Activated T-cell treated with anti-CD3 and anti-CD28 coated beads, Interleukin-2, amount 50 U/mL, for 48 hours (primary cell): ENCODE data around the gene ZYX.
"Not testable (repeated sequence)": the region's sequence is repeated elsewhere in the genome, so short reads cannot be mapped to it uniquely, and the experiment has no call there.

Experiments
- DNase-seq, 2 experiments: peaks; one replicate each; pipeline ENCODE4 v3.0.0-alpha.2; 2020

ZYX gene

GRCh38 chr7:143384661-143385631 lies 3.8 kb downstream of the ZYX start:
- no peak for DNase-seq

GRCh38 chr7:143385891-143386781 lies 5.0 kb downstream of the ZYX start:
- DNase-seq = peak in 1 of 2 experiments; percentile 31

DNA sequence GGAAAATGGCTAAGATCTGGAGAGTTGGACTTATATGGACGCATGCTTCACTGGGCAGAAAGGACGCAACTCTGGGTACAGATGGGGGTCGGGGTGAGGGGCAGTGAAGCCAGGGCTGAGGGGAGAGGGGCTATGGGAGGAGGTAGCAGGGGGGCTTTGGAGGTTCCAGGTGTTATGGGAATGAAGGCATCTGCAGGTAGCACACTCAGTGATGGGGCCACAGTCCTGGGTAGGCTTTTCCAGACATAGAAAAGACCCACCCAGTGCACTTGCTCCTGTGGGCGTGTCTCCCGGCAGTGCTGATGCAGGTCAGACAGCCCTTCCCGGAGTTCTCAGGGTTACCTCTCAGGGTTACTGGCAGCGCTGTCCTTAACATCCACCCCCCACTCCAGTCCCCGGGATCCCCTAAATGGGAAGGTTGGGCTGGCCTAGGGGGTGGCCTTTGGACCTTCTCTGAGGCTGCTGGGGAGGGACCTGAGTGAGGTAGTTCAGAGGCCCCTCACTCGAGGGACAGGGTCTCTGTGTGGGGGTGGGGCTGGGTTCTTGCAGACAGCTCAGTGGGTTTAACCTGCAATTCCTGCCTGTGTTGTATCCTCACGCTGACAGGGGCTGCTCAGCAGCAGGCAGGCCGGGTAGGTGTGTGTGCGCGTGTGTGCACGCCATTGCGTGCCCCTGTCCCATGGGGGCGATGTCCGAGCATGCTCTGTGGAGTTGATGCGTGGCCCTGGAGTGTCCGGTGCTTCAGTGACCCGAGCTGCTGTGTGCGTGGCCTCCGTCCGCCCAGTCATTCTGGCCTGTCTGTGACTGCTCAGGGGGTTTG lies 6.2 kb downstream of the ZYX start:
- DNase-seq = no peak

- no peak for DNase-seq
These were observed 6.9 kb downstream of the ZYX start for GRCh38 chr7:143388051-143388450.

GRCh38 chr7:143388491-143389101 lies 7.5 kb downstream of the ZYX start:
- no peak for DNase-seq

DNA sequence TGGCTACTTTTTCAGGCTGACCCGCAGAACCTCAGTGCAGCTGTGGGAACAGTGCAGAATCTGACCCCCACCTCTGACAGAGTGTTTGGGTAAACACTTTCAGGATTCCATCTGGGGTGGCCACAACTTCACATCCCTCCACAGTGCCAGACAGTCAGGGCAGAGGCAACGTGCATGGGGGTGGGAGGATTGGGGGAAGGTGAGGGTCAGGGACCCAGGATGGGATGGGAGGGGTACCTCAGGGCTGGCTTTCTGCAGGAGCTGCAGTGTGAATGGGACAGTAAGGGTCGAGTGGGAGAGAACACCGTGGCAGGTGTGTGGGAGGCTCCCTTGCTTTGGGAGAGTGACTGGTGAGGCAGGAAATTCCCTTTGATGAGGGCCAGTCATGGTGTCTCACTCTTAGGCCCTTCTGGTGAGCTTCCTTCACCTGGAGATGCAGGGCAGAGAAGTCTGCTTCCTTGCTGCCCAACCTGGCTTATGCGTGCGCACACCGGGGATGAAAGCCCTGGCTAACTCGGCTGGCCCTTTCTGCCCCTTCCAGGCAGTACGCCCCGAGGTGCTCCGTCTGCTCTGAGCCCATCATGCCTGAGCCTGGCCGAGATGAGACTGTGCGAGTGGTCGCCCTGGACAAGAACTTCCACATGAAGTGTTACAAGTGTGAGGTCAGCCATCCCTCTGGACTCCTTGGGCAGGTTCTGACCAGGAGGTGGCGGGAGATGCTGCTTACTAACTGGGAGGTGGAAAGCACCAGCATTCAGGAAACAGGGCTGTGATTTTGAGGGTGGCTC lies 8.4 kb downstream of the ZYX start:
- DNase-seq = no peak

GRCh38 chr7:143390104-143390772 lies 9.1 kb downstream of the ZYX start:
- no peak for DNase-seq

GRCh38 chr7:143390773-143391317 lies 9.7 kb downstream of the ZYX start:
- no peak for DNase-seq

- no peak for DNase-seq
These were observed 10.6 kb downstream of the ZYX start for GRCh38 chr7:143391462-143392404.

DNA sequence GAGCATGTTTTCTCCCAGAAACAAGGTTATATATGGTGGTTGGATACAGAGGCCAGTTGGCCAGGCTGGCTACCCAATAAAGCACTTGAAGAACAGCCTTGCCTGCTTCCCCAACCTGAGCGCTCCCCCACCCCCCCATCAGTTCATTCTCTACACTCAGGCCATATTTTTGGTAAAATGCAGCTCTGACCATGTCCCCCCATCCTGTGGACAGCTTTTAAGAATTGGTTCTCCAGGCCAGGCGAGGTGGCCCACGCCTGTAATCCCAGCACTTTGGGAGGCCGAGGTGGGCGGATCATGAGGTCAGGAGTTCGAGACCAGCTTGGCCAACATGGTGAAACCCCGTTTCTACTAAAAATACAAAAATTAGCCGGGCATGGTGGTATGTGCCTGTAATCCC lies 11.3 kb downstream of the ZYX start:
- DNase-seq = not testable (repeated sequence)

DNA sequence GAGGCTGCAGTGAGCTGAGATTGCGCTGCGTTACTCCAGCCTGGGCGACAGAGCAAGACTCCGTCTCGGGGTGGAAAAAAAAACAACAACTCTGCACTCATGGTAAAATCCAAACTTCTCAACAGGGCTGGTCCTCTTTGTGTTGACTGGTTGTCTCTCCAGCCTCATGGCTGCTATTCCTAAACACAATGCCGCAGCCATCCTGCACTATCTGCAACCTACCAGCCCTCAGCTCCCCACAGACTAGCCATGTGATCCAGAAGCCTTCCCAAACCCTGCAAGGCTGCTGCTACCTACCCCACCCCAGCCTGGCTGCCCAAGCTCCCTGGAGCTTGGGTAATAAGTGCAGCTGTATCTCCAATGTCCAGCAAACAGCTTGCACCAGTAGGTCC lies 11.7 kb downstream of the ZYX start:
- no peak for DNase-seq

DNA sequence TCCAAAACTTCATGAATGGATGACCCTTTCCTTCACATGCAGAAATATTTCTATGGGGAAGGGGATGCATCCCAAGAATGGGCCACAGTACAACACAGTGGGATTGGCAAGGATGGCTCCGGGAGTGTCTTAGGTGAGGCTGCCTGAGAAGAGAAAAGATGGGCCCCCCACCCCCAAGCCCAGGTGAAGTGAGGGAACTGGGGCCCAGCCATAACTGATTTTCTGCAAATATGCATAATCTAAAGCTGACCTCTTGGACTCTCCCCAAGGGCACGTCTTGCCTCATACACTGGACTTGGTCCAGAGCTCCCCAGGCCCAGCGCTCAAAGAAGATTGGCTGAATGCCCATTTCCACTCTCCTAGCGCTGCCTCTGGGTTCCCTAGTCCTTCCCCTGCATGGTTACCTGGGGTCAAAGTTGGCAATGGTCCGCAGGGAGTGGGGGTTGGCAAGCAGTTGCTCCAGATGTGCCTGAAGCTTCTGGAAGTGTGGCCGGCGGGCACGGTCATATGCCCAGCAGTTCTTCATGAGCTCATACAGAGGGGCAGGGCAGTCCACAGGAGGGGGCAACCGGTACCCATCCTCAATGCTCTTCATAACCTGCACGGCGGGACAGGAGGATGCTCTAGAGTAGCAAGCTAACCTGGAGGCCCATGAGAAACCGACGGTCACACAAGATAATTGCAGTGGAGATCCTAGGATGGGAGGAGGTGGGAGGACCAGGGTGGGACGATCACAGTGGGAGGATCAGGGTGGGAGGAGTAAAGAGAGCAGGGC lies 12.3 kb downstream of the ZYX start:
- no peak for DNase-seq

- no peak for DNase-seq
These were observed 12.9 kb downstream of the ZYX start for GRCh38 chr7:143394068-143394467.

DNA sequence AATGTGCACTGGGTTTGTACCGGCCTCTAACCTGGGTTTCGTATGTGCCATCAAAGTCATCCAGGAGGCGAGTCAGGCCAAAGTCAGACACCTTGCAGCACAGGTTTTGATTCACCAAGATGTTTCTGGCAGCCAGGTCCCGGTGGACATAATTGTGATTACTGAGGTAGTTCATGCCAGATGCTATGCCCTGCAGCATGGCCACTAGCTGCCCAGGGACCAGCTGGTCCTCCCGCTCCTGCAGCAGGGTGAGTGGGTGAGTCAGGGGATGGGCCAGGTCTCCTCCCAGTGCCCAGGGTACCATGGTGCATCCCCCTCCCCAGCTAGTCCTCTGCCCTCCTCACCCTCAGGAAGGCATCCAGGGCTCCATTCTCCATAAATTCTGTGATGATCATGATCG lies 13.6 kb downstream of the ZYX start:
- DNase-seq = no peak

DNA sequence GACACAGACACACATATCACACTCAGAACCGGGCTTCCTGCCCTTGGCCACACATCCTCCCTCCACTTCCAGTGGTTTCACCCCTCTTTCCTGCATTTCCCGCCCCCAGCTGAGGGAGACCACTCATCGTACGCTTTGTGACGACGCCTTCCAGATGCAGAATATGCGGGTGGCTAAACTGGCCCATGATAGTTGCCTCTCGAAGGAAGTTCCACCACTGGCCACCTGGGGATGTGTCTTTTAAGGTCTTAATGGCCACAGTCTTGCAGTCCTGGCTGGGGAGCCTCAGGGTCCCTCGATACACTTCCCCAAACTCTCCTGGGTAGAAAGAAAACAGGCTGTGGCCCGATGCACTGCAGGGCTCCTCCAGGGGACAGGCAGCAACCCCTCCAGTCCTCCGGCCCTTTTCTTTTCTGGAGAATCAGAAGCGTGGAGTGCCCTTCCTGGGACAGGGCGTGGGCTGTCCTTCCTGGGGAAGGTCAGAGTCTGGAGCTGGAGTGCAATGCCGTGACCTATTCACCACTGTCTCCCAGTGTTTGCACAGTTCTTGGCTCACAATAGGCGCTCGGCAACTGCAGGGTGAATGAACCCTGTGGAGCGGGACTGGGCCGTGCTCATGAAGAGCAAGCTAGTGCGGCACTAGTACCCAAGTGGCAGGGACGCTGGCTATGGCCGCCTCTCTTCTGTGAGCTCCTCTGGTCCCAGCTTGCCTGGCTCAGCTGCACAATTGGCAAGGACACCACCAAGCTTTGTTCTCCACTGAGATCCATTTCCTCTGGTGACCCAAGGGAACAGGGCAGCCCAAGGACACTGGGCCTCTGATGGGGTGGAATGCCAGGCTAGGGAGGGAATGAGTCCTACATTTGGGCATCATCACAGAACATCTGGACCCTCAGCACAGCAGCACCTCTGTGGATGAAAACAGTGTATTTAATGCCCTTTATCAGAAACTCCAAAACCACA lies 14.3 kb downstream of the ZYX start:
- no peak for DNase-seq

DNA sequence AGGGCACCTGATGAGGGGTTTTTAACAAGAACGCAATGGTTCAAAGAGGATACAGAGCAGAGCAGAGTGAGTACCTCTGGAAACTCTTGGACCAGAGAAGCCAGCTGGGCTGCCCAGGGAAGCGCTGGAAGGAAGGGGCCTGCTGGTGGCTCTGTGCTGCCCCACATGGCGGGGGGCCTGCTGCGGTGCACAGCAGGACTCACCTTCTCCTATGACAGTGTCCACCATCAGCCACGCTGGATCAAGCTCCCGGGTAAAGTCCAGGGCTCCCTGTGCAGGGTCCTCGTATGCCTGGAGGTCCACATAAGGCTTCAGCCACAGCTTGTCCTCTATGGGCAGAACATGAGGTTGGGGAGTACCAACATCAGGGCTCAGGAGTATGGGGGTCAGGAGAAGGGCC lies 15.0 kb downstream of the ZYX start:
- no peak for DNase-seq
